Left hindlimb (tissue), 1 donor: ENCODE results near the gene LGR5.
"Not testable (repeated sequence)": the region's sequence is repeated elsewhere in the genome, so short reads cannot be mapped to it uniquely, and the experiment has no call there.

Experiments used
- DNase-seq: peaks from one replicate; pipeline ENCODE4 v3.0.0-alpha.2; 2018

The LGR5 gene

GRCh38 chr12:71477609-71478008 lies 38.0 kb downstream of the LGR5 start:
- no peak for DNase-seq

DNA sequence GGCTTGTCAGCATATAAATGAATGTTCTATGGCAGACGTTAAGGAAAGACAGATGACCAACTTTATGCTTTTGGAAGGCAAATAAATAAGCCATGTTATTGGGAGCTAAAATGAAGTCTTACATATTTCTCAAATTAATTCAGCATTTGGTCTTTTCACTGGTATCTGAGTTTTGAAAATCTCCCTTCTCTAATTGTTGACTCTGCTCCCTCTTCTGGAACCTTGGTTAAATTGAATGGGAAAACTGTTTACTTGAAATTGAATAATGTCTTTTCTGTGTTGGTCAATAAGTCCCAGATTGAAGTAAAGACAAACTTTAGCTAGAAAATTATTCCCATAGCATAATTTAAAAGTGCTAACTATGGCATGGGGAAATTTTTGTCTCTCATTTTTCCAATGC lies 38.7 kb downstream of the LGR5 start:
- no peak for DNase-seq

GRCh38 chr12:71484272-71484905 lies 44.8 kb downstream of the LGR5 start:
- no peak for DNase-seq

GRCh38 chr12:71490844-71491243 lies 51.2 kb downstream of the LGR5 start:
- DNase-seq = not testable (repeated sequence)

DNA sequence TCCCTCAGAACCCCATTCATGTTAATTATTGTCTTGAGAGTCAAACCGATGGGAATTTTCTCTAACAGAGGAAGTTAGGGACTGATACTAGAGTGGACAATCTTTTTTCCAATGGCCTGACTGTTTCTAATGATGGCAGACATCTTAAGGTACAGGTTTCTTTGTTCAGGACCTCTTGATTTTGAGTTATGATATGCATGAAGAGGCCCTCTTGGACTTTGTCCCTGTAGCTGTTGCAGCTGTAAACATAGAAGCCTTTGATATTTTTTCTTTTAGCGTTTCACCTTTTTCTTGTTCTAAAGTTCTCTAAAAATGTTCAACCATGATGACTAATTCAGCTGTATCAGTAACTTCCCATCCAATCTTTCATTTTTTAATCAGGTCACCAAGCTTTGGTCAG lies 53.0 kb downstream of the LGR5 start:
- DNase-seq = no peak

DNA sequence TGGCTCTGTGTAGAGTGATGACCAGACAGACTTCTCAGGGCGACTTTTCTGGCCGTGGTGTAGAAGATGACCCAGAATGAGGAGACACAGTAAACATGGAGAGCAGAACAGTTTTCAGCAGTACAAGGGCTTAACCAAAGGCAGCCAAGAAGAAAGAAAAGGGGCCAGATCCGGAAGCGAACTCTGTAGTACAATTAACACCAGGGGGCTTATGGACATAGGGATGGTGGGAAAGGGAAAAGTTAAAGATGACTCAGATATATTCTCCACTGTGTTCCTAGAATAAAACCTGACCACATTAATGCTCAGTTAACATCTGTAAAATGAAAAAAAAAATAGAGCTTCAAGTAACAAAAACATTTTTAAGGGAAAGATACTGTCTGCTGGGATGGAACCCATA lies 60.2 kb downstream of the LGR5 start:
- no peak for DNase-seq

DNA sequence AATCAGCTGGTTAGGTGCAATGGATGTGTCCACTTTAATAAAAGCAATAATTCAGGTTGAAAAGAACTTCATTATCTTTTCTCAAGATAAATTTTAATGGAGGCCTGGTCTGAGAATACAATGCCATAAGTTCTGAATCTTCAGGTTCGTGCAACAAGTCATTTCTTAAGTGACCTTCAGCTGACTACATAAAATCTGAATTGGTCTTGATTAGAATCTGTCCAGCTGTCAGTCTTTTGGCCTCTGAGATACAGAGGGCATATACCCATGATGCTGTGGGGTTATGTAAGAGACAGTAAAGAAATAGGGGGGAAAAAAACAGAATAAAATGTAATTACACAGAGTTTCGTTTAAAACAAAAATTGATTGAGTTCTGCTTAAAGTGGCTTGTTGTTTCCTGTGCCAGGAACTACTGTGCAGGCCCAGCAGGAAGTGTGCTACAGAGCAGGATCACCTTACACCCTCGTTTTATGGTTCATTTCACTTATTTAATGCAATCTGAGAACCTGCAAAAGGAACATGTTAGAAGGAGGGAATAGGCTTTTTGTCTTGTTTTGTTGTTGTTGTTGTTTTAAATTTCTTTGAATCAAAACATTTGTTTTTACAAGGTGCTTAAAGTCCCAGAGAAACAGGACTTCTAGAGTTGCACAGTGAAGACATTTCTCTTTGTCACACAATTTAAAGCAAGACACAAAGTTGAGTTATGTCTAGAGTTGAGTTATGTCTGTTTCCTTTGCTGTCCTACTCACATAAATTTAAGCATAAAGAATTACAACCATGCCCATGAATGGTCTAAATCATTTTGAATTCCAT lies 64.2 kb downstream of the LGR5 start:
- DNase-seq = no peak

DNA sequence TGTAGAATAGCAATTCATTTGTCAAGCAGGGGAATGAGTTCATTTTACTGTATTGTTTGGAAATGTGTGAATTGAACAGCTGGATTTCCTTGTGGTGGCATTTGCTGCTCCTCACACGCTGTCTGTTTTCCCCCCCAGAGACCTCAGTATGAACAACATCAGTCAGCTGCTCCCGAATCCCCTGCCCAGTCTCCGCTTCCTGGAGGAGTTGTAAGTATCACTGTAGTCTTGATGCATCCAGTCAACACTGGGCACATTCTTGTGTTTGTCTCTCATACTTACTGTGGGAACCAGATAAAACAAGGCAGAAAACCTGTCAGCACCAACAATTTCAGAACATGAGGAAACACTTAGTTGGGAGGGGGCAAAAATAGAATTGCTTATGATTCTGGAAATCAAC lies 64.9 kb downstream of the LGR5 start:
- peak; percentile 40 for DNase-seq

DNA sequence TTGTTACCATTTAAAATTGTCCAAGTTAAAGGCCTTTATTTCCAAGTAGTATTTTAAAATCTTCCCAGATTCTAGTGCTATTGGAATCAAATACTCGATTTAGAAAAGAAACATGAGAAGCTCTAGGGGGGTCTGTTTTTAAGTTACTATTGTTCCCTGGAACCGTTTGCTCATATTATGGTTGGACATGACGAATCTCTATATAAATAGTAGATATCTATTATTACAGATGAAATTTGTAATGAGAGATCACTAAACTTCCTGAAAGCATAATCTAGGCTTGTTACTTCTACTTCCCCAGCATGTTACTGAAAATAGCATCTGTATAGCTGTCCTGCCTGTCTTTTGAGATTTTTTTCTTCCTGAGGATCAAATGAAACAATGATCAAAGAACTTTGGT lies 70.1 kb downstream of the LGR5 start:
- no peak for DNase-seq

DNA sequence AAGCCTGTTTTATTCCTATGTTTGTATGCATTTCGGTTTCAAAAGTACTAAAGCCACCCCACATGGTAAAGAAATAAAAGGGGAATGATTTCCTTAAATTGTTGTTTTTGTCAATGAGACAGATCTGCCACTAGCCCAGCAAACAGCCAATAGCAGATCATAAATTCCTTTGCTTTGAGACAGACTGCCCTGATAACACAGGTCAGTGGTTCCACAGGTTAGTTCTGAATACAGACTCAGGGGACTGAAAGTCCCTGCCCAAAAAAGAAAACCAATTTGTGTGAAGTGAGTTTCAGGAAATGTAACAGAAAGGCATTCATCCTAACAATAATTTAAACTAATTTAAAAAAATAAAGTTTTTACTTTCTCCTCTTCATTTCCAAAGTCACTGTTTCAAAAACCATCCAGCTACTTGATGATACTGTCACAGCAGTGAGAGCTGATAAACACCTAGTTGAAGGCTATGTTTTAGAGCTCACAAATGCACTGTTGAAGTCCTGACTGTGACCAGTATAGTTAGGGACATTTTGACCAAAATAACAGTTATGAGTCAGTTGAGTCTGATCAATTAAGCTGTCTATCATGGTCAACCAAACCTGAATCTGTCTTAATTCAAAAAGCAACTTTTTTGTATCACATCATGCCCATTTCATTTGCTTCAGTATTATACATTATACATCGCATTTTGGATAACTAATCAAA lies 77.7 kb downstream of the LGR5 start:
- DNase-seq = no peak

GRCh38 chr12:71521125-71521524 lies 81.5 kb downstream of the LGR5 start:
- no peak for DNase-seq

DNA sequence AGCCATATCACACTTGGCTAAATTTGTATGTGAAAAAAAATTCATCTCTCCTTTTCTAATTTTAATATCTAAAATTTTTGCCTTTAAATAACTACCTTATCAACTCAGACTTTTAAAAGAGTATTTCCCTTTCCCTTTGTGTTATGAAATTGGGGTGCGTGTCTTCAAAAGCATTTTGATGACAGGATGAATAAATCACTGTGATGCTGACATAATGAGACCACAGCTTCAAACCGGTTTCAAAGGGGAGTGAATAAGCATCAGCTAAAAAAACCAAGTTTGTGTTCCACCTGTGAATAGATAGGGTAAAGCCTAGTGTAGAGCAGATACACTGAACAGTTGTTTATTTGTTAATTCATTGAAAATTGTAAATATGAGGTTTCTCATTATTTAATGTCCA lies 85.0 kb downstream of the LGR5 start:
- DNase-seq = no peak

DNA sequence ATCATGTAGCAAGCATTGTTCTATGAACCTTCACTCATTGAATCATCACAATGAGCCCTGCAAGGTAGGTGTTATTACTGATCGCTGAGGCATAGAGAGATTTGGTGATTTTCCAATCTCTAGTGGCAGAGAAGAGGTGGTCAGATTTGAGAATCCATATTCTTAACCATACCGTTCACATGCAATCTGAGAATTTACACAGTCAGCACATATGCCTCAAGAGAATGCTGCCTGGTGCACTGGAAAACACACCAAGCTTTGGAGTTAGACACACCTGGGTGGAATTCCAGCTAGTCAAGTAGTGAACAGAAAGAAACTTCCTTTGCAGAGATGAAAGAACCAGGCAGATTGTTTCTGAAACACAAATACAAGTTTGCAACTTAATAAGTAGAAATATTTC lies 94.1 kb downstream of the LGR5 start:
- no peak for DNase-seq

GRCh38 chr12:71536279-71536938 lies 96.8 kb downstream of the LGR5 start:
- no peak for DNase-seq

DNA sequence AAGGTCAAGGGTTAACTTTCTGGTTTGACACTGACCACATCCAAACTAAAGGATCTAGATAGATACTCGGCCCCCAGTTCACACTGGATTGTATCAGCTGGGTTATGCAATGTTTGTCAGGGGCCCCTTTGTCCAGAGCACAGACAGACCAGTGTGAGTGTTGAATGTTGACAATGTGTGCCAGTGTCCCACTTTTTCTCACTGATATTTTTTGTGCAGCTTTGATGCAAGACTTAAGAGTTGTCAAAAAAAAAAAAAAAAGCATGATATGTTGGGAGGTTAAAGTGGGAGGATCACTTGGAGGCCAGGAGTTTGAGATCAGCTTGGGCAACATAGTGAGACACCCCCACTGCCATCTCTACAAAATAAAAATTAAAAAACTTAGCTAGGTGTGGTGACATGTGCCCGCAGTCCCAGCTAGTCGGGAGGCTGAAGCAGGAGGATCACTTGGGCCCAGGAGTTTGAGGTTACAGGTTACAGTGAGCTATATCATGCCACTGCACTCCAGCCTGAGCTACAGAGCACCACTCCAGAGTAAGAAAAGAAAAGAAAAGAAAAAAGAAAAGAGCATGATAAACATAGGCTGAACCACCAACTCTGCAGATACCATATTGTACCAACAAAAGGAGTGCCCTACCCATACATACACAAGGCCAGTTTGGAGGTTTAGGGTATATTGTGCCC lies 97.5 kb downstream of the LGR5 start:
- no peak for DNase-seq

GRCh38 chr12:71538807-71539206 lies 99.2 kb downstream of the LGR5 start:
- DNase-seq = no peak

DNA sequence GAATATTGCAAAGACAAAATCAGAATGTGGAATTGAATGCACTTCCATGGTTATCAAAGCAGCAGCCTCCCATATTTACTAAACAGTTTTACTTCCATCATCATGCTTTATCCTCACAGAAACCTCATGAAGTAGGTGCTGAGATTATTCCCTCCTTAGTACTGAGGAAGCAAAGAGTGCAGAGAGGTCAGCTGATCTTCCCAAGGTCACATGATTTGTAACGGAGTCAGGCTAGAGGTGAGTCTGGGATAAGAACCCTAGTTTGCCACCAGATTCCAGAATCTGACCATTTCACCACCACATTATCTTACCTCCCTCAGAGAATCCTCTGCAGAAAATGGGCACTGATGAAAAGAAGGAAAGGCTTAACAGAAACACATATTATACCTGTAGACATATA lies 102.0 kb downstream of the LGR5 start:
- no peak for DNase-seq

GRCh38 chr12:71546322-71546861 lies 106.8 kb downstream of the LGR5 start:
- DNase-seq = no peak

DNA sequence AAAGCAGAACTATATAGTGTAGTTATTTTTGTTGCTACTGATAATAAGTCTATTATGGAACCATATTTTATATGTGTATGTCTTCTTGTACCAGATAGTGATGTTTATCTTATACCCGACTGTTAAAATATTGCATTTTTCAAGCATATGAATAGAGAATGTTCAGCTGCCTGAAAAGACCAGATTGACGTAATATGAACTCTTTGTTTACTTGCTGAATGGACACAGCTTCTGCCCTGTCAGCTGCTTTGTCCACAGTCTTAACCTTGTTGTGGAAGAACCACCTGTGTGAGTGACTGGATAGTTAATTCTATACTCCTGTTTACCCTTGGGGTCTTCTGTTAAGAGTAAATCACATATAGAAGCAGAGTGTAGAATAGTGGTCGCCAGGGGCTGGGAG lies 109.3 kb downstream of the LGR5 start:
- DNase-seq = no peak

- no peak for DNase-seq
Measured at GRCh38 chr12:71551529-71551928, 111.9 kb downstream of the LGR5 start.

DNA sequence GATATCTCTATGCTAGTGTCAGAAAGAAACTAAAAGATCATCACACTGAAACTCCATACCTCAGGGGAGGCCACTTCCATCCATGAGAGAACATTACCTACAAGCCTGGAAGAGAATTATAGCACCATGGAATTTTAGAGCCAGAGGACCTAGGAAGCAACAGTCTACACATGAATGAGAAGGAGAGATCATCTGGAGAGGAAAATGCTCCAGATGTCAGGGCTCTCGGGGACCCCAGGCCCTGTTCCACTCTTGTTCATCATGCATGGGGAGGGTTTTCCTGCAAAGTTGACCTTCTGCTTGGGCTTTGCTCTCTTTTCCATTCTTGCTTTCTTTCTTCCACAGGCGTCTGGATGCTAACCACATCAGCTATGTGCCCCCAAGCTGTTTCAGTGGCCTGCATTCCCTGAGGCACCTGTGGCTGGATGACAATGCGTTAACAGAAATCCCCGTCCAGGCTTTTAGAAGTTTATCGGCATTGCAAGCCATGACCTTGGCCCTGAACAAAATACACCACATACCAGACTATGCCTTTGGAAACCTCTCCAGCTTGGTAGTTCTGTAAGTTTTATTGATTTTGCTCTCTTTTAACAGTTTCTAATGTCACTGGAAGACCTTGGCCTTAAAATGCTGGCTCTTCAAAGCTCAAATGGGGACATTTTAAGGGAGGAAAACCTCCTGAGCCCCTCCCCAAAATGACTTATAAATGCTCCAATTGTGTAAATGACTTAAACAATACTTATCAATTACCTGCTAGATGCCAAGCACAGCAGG lies 113.3 kb downstream of the LGR5 start:
- no peak for DNase-seq

- no peak for DNase-seq
Measured at GRCh38 chr12:71555191-71555590, 115.6 kb downstream of the LGR5 start.
